ENCODE data around the gene TRAK2.

GRCh38 chr2:201448061-201448460 lies 3.2 kb downstream of the TRAK2 start:
- TF ChIP-seq CTCF (IDR thresholded peaks at IDR 0.05) (no peak), EZH2 (IDR thresholded peaks at IDR 0.05; ENCODE audit: borderline replicate concordance, insufficient read depth, low read depth, low read length, poor library complexity, severe bottlenecking) (no peak)

All from B cell (primary cell).